CD4-positive, alpha-beta T cell (primary cell): Measurements from ENCODE around the gene BGN. TPM values are rescaled to one million over a fixed set of nuclear protein-coding genes. Genes with fewer than 3 reads are reported as not detected.

Source experiments
- ATAC-seq: fragments of 200-7000 bp; cut with Tn5 transposase; one replicate; pipeline ENCODE4 v1.10.0; 2022; ENCODE audit warnings: mild to moderate bottlenecking; ENCODE audit not compliant: poor library complexity
- CTCF ChIA-PET: fragments of 350-600 bp; sonication (Branson Sonifier 250); formaldehyde crosslinking; loops from one replicate; lab custom pipeline; 2021; ENCODE audit warnings: antibody characterized with exemption, inconsistent platforms; lab: Charles Lee
- POLR2A ChIA-PET: fragments of 350-600 bp; sonication (Branson Sonifier 250); formaldehyde crosslinking; loops from one replicate; lab custom pipeline; 2021; ENCODE audit warnings: antibody characterized with exemption, inconsistent platforms; lab: Charles Lee
- DNase-seq, 14 experiments: peaks; one replicate each; pipeline ENCODE4 v3.0.0-alpha.2; 2013 to 2020; ENCODE audit warnings: mixed read lengths in 2 of 14
- H3K27ac ChIP-seq, 2 donors: one replicate each; pipeline versions ENCODE4 v1.5.1 to v1.7.0; 2013; ENCODE audit warnings: low read length in 2 of 2, low read depth in 1 of 2, mild to moderate bottlenecking in 1 of 2
- H3K27me3 ChIP-seq, 2 experiments: 1 replicate in 1 of 2; 2 replicates in 1 of 2; pipeline versions ENCODE4 v1.6.1 to v1.7.0; 2013; ENCODE audit warnings: low read length in 2 of 2, control low read depth in 1 of 2, mild to moderate bottlenecking in 1 of 2, moderate library complexity in 1 of 2; ENCODE audit not compliant: insufficient read depth in 2 of 2, control insufficient read depth in 1 of 2
- H3K36me3 ChIP-seq: one replicate; pipeline ENCODE4 v1.6.1; 2013; ENCODE audit warnings: low read length, control low read depth; ENCODE audit not compliant: insufficient read depth
- H3K4me1 ChIP-seq: one replicate; pipeline ENCODE4 v1.6.1; 2013; ENCODE audit warnings: low read length, control low read depth; ENCODE audit not compliant: insufficient read depth
- H3K4me3 ChIP-seq: one replicate; pipeline ENCODE4 v1.5.1; 2013; ENCODE audit warnings: mild to moderate bottlenecking, low read length, moderate library complexity
- H3K9me3 ChIP-seq, 2 experiments: 1 replicate in 1 of 2; 2 replicates in 1 of 2; pipeline versions ENCODE4 v1.6.1 to v1.7.0; 2013; ENCODE audit warnings: low read length in 2 of 2, mild to moderate bottlenecking in 2 of 2, control low read depth in 1 of 2, moderate library complexity in 1 of 2; ENCODE audit not compliant: control insufficient read depth in 1 of 2, insufficient read depth in 1 of 2
- H3K27ac Mint-ChIP-seq: one replicate; pipeline ENCODE4 v1.8.0; 2020; ENCODE audit warnings: mixed read lengths
- H3K27me3 Mint-ChIP-seq: one replicate; pipeline ENCODE4 v1.8.0; 2021; ENCODE audit warnings: mixed read lengths
- H3K36me3 Mint-ChIP-seq: one replicate; pipeline ENCODE4 v1.8.0; 2021; ENCODE audit warnings: low read depth, mixed read lengths
- H3K4me1 Mint-ChIP-seq: one replicate; pipeline ENCODE4 v1.8.0; 2021; ENCODE audit warnings: low read depth, mixed read lengths
- H3K4me3 Mint-ChIP-seq: one replicate; pipeline ENCODE4 v1.8.0; 2020; ENCODE audit warnings: mild to moderate bottlenecking, mixed read lengths
- H3K9me3 Mint-ChIP-seq: one replicate; pipeline ENCODE4 v1.8.0; 2020; ENCODE audit warnings: mixed read lengths
- CTCF ChIP-seq: fragments of 200-600 bp; IDR thresholded peaks from one replicate; pipeline ENCODE4 v1.8.0; 2022; ENCODE audit warnings: antibody characterized with exemption, mild to moderate bottlenecking
- intact Hi-C, 2 experiments: fragments of 100-400 bp; cut with DNase I in 1 of 2; cut with micrococcal nuclease in 1 of 2; formaldehyde crosslinking; loops; one replicate each; pipeline versions ENCODE4 v1.15.1 to v1.9.0; 2023 to 2025; cut with DNase I, micrococcal nuclease
- total RNA-seq, 174 experiments: library from RNA in 2 of 174; stranded (reverse) in 2 of 174; gene quantifications; one replicate each; pipeline ENCODE4 v1.2.3 and lab custom pipeline; 2021 to 2026

The BGN gene
- total RNA-seq, 2 experiments from 2014 or later = not detected

- DNase-seq = no peak
- ChIA-PET POLR2A (no interaction called here), CTCF (no interaction called here)
- no peak overlapping the region for H3K27ac Mint-ChIP-seq
- TF ChIP-seq CTCF = no peak
- peaks cover 2% of the 10 kb centered on the region for H3K4me1 ChIP-seq
- no peak for ATAC-seq
- no peaks in the 10 kb centered on the region for H3K4me1 Mint-ChIP-seq
- no peaks in the 10 kb centered on the region for H3K9me3 Mint-ChIP-seq
- no peaks in the 10 kb centered on the region for H3K9me3 ChIP-seq
- peaks cover 26% of the 10 kb centered on the region for H3K36me3 ChIP-seq
- H3K36me3 Mint-ChIP-seq = peaks cover 40% of the 10 kb centered on the region
- no peak overlapping the region for H3K4me3 ChIP-seq
- H3K4me3 Mint-ChIP-seq = no peak overlapping the region
- intact Hi-C loops = no loop called here
- no peaks in the 10 kb centered on the region for H3K27me3 Mint-ChIP-seq
- no peak overlapping the region for H3K27ac ChIP-seq
- no peaks in the 10 kb centered on the region for H3K27me3 ChIP-seq
These were observed 31.2 kb upstream of the BGN start for GRCh38 chrX:153463556-153463955.

DNA sequence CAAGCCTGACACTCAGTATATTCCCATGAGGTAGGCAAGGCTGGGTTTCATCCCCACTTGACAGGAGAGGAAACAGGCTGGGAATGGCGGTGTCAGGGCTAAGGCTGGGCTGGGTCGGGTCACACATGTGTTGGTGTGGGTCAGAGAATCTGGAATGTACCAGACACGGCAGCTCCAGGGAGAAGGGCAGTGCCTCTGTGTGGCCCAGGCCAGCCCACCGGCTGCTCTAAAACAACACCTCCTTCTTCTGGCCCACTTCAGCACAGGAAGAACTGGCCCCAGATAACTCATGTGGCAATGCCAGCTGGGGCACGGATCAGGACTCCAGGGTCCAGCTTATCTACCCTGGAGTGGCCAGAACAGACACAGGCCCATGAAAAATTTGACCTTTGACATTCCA is 30.7 kb upstream of the BGN start:
- ChIA-PET CTCF (no interaction called here), POLR2A (no interaction called here)
- Histone ChIP-seq H3K27me3 (no peaks in the 10 kb centered on the region), H3K9me3 (no peaks in the 10 kb centered on the region), H3K36me3 (peaks cover 28% of the 10 kb centered on the region), H3K27ac (no peak overlapping the region), H3K4me3 (no peak overlapping the region), H3K4me1 (peaks cover 7% of the 10 kb centered on the region)
- no peak for TF ChIP-seq CTCF
- intact Hi-C loops = no loop called here
- Mint-ChIP-seq H3K4me1 (no peaks in the 10 kb centered on the region), H3K27me3 (no peaks in the 10 kb centered on the region), H3K9me3 (no peaks in the 10 kb centered on the region), H3K27ac (no peak overlapping the region), H3K36me3 (peaks cover 34% of the 10 kb centered on the region), H3K4me3 (no peak overlapping the region)
- DNase-seq = no peak
- no peak for ATAC-seq

GRCh38 chrX:153465691-153466380 is 28.9 kb upstream of the BGN start:
- H3K27ac Mint-ChIP-seq = no peak overlapping the region
- ChIA-PET POLR2A (no interaction called here), CTCF (no interaction called here)
- no peak overlapping the region for H3K4me3 Mint-ChIP-seq
- Histone ChIP-seq H3K27me3 (no peaks in the 10 kb centered on the region), H3K9me3 (no peaks in the 10 kb centered on the region), H3K27ac (no peak overlapping the region), H3K4me3 (no peak overlapping the region), H3K36me3 (peaks cover 21% of the 10 kb centered on the region), H3K4me1 (peaks cover 17% of the 10 kb centered on the region)
- no peaks in the 10 kb centered on the region for H3K27me3 Mint-ChIP-seq
- DNase-seq = no peak
- peaks cover 22% of the 10 kb centered on the region for H3K36me3 Mint-ChIP-seq
- H3K4me1 Mint-ChIP-seq = peaks cover under 1% of the 10 kb centered on the region
- ATAC-seq = no peak
- no peak for TF ChIP-seq CTCF
- intact Hi-C loops = no loop called here
- no peaks in the 10 kb centered on the region for H3K9me3 Mint-ChIP-seq
